ENCODE results near the gene PRKCE.

PRKCE gene

DNA sequence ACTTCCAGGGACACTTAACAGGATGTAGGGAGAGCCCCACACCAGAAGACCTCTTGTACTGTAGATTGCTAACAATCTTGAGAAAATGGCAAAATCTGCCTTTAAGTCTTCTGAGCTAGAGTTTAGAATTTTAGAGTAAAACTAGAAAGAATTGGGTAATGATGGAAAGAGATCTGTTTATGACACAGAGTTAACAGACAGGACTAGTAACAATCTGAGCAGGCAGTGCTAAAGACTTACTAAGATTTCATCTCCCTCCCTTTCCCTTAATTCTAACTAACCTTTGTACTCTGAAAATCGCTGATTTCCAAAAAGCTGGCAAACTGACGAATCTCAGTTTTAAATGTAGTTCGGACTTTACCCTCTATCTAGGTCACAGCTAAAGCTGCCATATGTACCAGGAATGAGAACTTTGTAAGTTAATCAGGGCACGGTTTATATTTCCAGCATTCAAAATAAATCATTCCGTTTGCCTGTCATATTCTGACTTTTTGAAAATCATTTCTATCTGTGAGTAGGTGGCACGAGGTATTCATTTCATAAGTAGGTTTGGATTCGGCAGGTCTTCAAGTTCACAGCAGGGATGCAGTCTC is 389.2 kb downstream of the PRKCE start:
- Histone ChIP-seq H3K36me3 (ENCODE audit: insufficient read depth, low read length) (no peaks in the 10 kb centered on the region), H3K9me3 (ENCODE audit: insufficient read depth, low read depth, low read length) (no peaks in the 10 kb centered on the region), H3K27ac (ENCODE audit: low read depth, low read length) (no peak overlapping the region), H3K4me1 (ENCODE audit: insufficient read depth, low read length) (no peaks in the 10 kb centered on the region; the same call in 1 of the 2 replicates), H3K9ac (ENCODE audit: low read depth, low read length) (no peak overlapping the region), H3K27me3 (ENCODE audit: insufficient read depth, low read length) (no peaks in the 10 kb centered on the region), H3K4me3 (ENCODE audit: low read length) (no peak overlapping the region)
- 96% methylated on average over 7 of the region's 7 CpGs for whole genome bisulfite sequencing

DNA sequence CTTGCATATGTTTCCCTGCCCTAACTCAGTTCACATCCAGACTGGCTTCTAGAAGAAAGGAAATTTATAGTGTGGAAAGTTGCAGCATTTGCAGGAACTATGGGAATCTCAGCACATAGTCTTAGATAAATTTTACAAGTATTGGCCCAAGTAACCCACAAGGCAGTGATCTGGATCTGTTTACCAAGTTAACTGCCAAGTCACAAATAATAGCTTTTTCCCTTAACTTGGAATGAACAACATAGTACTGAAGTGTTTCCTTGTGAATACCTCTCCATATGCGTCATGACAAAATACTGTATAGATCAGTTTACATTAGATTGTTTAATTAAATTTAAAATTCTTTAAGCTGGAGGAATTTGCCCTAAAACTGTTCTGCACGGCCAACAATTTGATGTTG is 390.0 kb downstream of the PRKCE start:
- H3K27ac ChIP-seq (ENCODE audit: low read depth, low read length), result no peak overlapping the region
- no peaks in the 10 kb centered on the region for H3K36me3 ChIP-seq (ENCODE audit: insufficient read depth, low read length)
- no peak overlapping the region for H3K9ac ChIP-seq (ENCODE audit: low read depth, low read length)
- H3K4me3 ChIP-seq (ENCODE audit: low read length), result no peak overlapping the region
- WGBS, result 90% methylated on average over 1 of the region's 2 CpGs
- H3K4me1 ChIP-seq (ENCODE audit: insufficient read depth, low read length), result peaks cover 4% of the 10 kb centered on the region; the same call in 1 of the 2 replicates
- no peaks in the 10 kb centered on the region for H3K27me3 ChIP-seq (ENCODE audit: insufficient read depth, low read length)
- H3K9me3 ChIP-seq (ENCODE audit: insufficient read depth, low read depth, low read length), result no peaks in the 10 kb centered on the region

DNA sequence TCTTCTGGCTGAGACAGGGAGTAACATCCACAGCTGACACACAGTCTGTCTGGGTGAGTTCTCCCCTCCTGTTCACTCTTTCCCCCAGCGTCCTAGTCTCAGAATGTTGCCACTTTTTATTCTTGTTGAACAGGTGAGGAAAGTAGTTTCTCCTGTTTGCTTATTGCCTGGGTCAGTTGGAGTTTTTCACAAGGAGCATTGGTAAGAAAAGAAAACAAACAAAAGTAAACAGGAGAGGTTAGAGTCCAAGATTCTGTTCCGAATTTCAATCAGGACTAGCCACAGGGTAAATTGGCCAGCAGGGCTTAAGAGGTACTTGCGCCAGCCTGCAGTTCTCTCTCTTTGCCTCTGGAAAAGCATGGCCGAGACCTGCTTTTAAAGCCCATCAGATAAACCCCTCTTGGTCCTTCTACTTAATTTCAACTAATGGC is 390.7 kb downstream of the PRKCE start:
- H3K27me3 ChIP-seq (ENCODE audit: insufficient read depth, low read length), result no peaks in the 10 kb centered on the region
- H3K9ac ChIP-seq (ENCODE audit: low read depth, low read length), result no peak overlapping the region
- H3K36me3 ChIP-seq (ENCODE audit: insufficient read depth, low read length), result no peaks in the 10 kb centered on the region
- no peak overlapping the region for H3K4me3 ChIP-seq (ENCODE audit: low read length)
- WGBS, result 83% methylated on average over 3 of the region's 4 CpGs
- H3K9me3 ChIP-seq (ENCODE audit: insufficient read depth, low read depth, low read length), result no peaks in the 10 kb centered on the region
- H3K27ac ChIP-seq (ENCODE audit: low read depth, low read length), result no peak overlapping the region
- peaks cover 4% of the 10 kb centered on the region; the same call in 1 of the 2 replicates for H3K4me1 ChIP-seq (ENCODE audit: insufficient read depth, low read length)

DNA sequence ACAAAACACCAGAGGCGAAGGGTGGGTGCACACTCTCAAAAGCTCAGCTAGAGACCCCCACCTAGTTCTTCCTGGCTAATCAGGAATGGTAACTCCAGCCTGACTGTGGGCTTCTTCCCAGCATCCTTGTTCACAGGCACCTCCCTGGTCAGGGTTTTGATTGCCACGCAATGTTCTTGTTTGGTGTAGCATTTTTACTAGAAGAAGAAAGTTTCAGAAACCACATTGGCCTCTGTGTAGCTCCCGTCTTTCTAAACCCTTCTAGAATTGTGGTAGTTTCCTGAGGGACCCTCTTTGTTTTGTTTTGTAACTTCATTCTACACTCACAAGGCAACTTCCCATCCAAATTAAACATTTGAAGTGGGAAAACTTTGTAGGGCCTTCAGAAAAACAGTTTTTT is 391.2 kb downstream of the PRKCE start:
- H3K9ac ChIP-seq (ENCODE audit: low read depth, low read length), result no peak overlapping the region
- WGBS, result 84% methylated on average over 3 of the region's 3 CpGs
- H3K4me1 ChIP-seq (ENCODE audit: insufficient read depth, low read length), result peaks cover 4% of the 10 kb centered on the region; the same call in 1 of the 2 replicates
- H3K27me3 ChIP-seq (ENCODE audit: insufficient read depth, low read length), result no peaks in the 10 kb centered on the region
- H3K27ac ChIP-seq (ENCODE audit: low read depth, low read length), result no peak overlapping the region
- no peaks in the 10 kb centered on the region for H3K9me3 ChIP-seq (ENCODE audit: insufficient read depth, low read depth, low read length)
- H3K4me3 ChIP-seq (ENCODE audit: low read length), result no peak overlapping the region
- H3K36me3 ChIP-seq (ENCODE audit: insufficient read depth, low read length), result no peaks in the 10 kb centered on the region

DNA sequence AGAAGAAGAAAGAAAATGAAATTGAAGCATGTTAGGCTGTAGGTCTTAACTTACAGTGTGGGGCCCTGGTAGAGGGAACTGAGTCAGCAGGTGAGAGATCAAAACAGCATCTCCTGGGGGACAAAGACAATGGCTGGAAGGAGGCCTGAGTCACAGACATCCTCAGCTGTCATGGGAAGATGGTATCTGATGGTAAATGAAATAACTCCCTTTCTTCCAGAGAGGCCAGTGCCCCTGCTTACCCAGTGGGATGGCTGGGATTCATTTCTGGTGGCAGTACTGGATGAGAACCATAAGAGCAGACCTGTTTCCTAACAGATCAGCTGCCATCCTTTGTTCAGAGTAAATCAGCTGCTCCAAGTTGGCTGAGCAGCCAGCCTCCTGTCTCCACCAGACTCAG is 394.4 kb downstream of the PRKCE start:
- Histone ChIP-seq H3K36me3 (ENCODE audit: insufficient read depth, low read length) (no peaks in the 10 kb centered on the region), H3K9ac (ENCODE audit: low read depth, low read length) (no peak overlapping the region), H3K4me3 (ENCODE audit: low read length) (no peak overlapping the region), H3K9me3 (ENCODE audit: insufficient read depth, low read depth, low read length) (no peaks in the 10 kb centered on the region), H3K27ac (ENCODE audit: low read depth, low read length) (no peak overlapping the region), H3K4me1 (ENCODE audit: insufficient read depth, low read length) (peaks cover 4% of the 10 kb centered on the region; the same call in 1 of the 2 replicates), H3K27me3 (ENCODE audit: insufficient read depth, low read length) (no peaks in the 10 kb centered on the region)

DNA sequence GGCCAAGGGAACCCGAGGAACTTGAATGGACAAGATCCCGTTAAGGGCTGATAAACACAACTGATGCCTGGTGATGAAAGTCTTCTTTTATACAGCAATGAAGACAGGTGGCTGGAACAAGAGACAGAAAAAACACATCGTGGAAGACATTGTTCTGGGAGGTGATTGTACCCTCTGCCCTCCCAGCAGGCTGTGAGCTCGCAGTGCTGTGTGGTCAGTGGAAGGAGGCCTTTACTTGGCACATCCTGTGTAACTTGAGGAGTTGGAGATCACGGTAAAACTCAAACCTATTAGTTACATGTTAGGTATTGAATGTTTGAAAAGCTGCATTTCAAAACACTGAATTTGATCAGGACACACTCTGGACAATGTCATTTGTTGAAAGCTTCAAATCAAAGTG is 395.8 kb downstream of the PRKCE start:
- Histone ChIP-seq H3K4me3 (ENCODE audit: low read length) (no peak overlapping the region), H3K4me1 (ENCODE audit: insufficient read depth, low read length) (peaks cover 4% of the 10 kb centered on the region; the same call in 1 of the 2 replicates), H3K9ac (ENCODE audit: low read depth, low read length) (no peak overlapping the region), H3K36me3 (ENCODE audit: insufficient read depth, low read length) (no peaks in the 10 kb centered on the region), H3K27me3 (ENCODE audit: insufficient read depth, low read length) (no peaks in the 10 kb centered on the region), H3K27ac (ENCODE audit: low read depth, low read length) (no peak overlapping the region), H3K9me3 (ENCODE audit: insufficient read depth, low read depth, low read length) (no peaks in the 10 kb centered on the region)
- WGBS, result 75% methylated on average over 5 of the region's 5 CpGs

DNA sequence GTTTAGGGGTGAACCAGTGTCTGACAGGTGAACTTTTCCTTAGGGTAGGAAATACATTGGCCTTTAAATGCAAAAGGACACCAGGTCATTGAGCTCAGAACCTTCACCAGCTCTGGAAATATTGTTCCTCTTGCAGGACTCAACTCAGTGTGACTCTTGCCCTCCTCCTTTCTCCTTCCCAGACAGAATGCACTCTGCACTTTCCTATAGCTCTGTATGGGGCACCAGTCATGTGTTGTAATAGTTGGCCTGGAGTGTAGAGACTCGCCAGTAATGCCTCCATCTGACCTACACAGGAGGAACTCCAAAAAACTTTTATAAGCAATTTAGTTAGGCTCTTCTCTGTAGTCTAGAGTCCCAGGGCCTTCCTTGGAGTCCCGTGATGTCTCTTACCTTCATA is 397.2 kb downstream of the PRKCE start:
- Histone ChIP-seq H3K4me3 (ENCODE audit: low read length) (no peak overlapping the region), H3K9me3 (ENCODE audit: insufficient read depth, low read depth, low read length) (no peaks in the 10 kb centered on the region), H3K27me3 (ENCODE audit: insufficient read depth, low read length) (no peaks in the 10 kb centered on the region), H3K9ac (ENCODE audit: low read depth, low read length) (no peak overlapping the region), H3K36me3 (ENCODE audit: insufficient read depth, low read length) (no peaks in the 10 kb centered on the region), H3K4me1 (ENCODE audit: insufficient read depth, low read length) (peaks cover 4% of the 10 kb centered on the region; the same call in 1 of the 2 replicates), H3K27ac (ENCODE audit: low read depth, low read length) (no peak overlapping the region)
- 95% methylated on average over 2 of the region's 2 CpGs for WGBS

DNA sequence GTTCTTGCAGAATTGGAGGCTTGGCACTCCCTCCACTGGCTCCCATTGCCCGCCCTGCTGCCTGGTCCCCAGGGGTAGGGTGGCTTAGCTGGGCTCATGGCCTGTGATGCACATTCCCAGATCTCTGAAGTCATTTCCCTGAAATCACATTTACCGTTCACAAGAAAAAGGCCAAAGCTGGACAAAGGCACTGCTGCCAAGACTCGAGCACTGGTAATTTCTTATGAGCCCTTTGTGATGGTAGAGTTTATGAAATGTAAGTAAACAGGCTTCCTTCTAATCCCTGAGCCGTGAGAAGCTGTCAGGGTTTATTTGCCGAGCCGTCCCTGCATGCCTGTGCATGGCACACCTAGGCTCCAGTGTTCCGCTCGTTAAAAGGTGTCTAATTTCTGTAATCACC is 398.6 kb downstream of the PRKCE start:
- no peaks in the 10 kb centered on the region for H3K36me3 ChIP-seq (ENCODE audit: insufficient read depth, low read length)
- H3K4me1 ChIP-seq (ENCODE audit: insufficient read depth, low read length), result peaks cover 4% of the 10 kb centered on the region; the same call in 1 of the 2 replicates
- no peaks in the 10 kb centered on the region for H3K9me3 ChIP-seq (ENCODE audit: insufficient read depth, low read depth, low read length)
- H3K9ac ChIP-seq (ENCODE audit: low read depth, low read length), result no peak overlapping the region
- 96% methylated on average over 8 of the region's 8 CpGs for WGBS
- H3K27me3 ChIP-seq (ENCODE audit: insufficient read depth, low read length), result no peaks in the 10 kb centered on the region
- H3K4me3 ChIP-seq (ENCODE audit: low read length), result no peak overlapping the region
- no peak overlapping the region for H3K27ac ChIP-seq (ENCODE audit: low read depth, low read length)

DNA sequence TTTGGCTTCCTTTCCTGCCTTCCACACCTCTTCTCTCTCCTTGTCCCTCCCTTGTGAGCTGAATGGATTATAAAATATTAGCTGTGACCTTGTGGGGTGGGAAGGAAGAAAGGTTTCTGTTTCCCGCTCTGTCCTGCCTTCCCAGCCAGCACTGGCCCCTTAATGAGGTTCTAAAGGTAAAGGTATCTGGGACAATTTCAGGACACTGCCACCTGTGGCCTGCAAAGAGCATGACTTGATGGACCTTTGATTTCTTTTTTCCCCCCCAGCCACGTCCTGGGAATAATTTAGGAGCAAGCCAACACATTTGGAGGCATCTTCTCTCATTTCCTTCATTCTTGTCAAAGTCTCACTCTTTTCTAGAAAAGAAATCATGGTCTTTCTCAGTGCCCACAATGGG is 399.0 kb downstream of the PRKCE start:
- no peaks in the 10 kb centered on the region for H3K9me3 ChIP-seq (ENCODE audit: insufficient read depth, low read depth, low read length)
- 88% methylated on average over 2 of the region's 2 CpGs for WGBS
- H3K27me3 ChIP-seq (ENCODE audit: insufficient read depth, low read length), result no peaks in the 10 kb centered on the region
- no peaks in the 10 kb centered on the region for H3K36me3 ChIP-seq (ENCODE audit: insufficient read depth, low read length)
- H3K9ac ChIP-seq (ENCODE audit: low read depth, low read length), result no peak overlapping the region
- H3K27ac ChIP-seq (ENCODE audit: low read depth, low read length), result no peak overlapping the region
- H3K4me1 ChIP-seq (ENCODE audit: insufficient read depth, low read length), result peaks cover 4% of the 10 kb centered on the region; the same call in 1 of the 2 replicates
- no peak overlapping the region for H3K4me3 ChIP-seq (ENCODE audit: low read length)

DNA sequence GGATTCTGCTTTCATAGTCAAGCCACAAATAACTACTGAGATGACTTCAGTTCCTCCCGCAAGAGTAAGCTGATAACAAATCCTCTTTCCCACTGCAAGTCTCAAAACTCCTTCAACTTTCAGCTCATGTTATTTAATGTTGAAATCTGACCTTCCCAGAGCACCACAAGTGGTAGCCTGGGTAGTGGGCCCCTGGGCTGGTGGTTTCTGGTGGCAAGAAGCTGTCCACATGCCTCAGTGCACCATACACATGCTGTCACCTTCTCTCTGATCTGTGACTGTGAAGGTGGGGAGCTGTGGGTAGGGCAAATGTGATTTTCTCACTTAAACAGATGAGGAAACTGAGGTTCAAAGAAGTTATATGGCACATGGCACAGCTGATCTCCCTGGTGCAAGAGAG is 399.6 kb downstream of the PRKCE start:
- no peak overlapping the region for H3K9ac ChIP-seq (ENCODE audit: low read depth, low read length)
- H3K27ac ChIP-seq (ENCODE audit: low read depth, low read length), result no peak overlapping the region
- peaks cover under 1% of the 10 kb centered on the region; the same call in 1 of the 2 replicates for H3K4me1 ChIP-seq (ENCODE audit: insufficient read depth, low read length)
- H3K4me3 ChIP-seq (ENCODE audit: low read length), result no peak overlapping the region
- H3K36me3 ChIP-seq (ENCODE audit: insufficient read depth, low read length), result no peaks in the 10 kb centered on the region
- no peaks in the 10 kb centered on the region for H3K27me3 ChIP-seq (ENCODE audit: insufficient read depth, low read length)
- 100% methylated on average over 1 of the region's 1 CpG for WGBS
- H3K9me3 ChIP-seq (ENCODE audit: insufficient read depth, low read depth, low read length), result no peaks in the 10 kb centered on the region

DNA sequence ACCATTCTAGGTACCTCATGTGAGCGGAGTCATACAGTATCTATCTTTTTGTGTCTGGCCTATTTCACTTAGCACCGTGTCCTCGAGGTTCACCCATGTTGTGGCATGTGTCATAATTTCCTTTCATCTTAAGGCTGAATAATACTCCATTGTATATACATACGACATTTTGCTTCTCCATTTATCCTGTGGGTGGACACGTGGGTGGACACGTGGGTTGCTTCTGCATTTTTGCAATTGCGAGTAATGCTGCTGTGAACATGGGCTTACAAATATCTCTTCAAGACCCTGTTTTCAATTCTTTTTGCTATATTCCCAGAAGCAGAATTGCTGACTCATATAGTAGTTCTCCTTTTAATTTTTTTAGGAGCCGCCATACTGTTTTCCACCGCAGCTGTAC is 402.1 kb downstream of the PRKCE start:
- Histone ChIP-seq H3K36me3 (ENCODE audit: insufficient read depth, low read length) (no peaks in the 10 kb centered on the region), H3K4me3 (ENCODE audit: low read length) (no peak overlapping the region)

DNA sequence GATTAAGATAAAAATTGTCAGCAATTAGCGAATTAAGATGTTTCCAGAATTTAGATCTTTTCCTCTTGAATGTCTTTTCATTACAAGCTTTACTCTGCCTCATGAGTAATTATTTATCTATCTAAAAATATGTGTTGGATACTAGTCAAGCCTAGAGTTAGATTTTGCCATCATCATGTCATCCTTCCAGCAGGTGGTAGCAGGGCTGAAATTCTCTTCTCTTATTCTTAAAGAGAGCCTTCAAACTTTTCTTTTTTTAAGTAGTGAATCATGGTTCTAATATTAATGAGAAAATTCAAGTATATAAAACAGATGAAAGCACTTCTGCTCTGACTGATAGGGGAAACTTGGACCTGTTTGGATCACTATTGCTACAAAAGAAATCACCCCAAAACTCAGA is 405.1 kb downstream of the PRKCE start:
- H3K9ac ChIP-seq (ENCODE audit: low read depth, low read length), result no peak overlapping the region
- no peaks in the 10 kb centered on the region for H3K4me1 ChIP-seq (ENCODE audit: insufficient read depth, low read length)
- no peaks in the 10 kb centered on the region for H3K36me3 ChIP-seq (ENCODE audit: insufficient read depth, low read length)
- H3K27me3 ChIP-seq (ENCODE audit: insufficient read depth, low read length), result no peaks in the 10 kb centered on the region
- no CpG with 5 or more reads among the region's 1 CpG for WGBS
- H3K4me3 ChIP-seq (ENCODE audit: low read length), result no peak overlapping the region
- H3K9me3 ChIP-seq (ENCODE audit: insufficient read depth, low read depth, low read length), result no peaks in the 10 kb centered on the region
- H3K27ac ChIP-seq (ENCODE audit: low read depth, low read length), result no peak overlapping the region

More for the DNA sequence above, 402.1 kb downstream of the PRKCE start:
- Histone ChIP-seq H3K9ac (ENCODE audit: low read depth, low read length) (no peak overlapping the region), H3K27me3 (ENCODE audit: insufficient read depth, low read length) (no peaks in the 10 kb centered on the region), H3K4me1 (ENCODE audit: insufficient read depth, low read length) (no peaks in the 10 kb centered on the region), H3K9me3 (ENCODE audit: insufficient read depth, low read depth, low read length) (no peaks in the 10 kb centered on the region), H3K27ac (ENCODE audit: low read depth, low read length) (no peak overlapping the region)
- WGBS, result 95% methylated on average over 9 of the region's 9 CpGs

Data from HUES64 (cell line).